ENCODE results near the gene GPBP1.

- TF ChIP-seq POLR2AphosphoS5 (IDR thresholded peaks at IDR 0.05; ENCODE audit: low read depth, low read length) (no peak), POLR2A (IDR thresholded peaks at IDR 0.05; ENCODE audit: low read depth, low read length) (no peak)
These were observed 58.6 kb downstream of the GPBP1 start for GRCh38 chr5:57232293-57233033.
